Effector memory CD4-positive, alpha-beta T cell (primary cell): ENCODE measurements around the gene DIP2C.

Experiments used
- DNase-seq, 3 donors: peaks; one replicate each; pipeline ENCODE4 v3.0.0-alpha.2; 2020
- H3K27ac ChIP-seq: 2 replicates; pipeline ENCODE4 v1.7.0; 2013; ENCODE audit warnings: mild to moderate bottlenecking, low read length, moderate library complexity; ENCODE audit not compliant: insufficient read depth, poor library complexity, severe bottlenecking
- H3K27me3 ChIP-seq: replicated peaks from 2 replicates; pipeline ENCODE4 v1.7.0; 2013; ENCODE audit warnings: mild to moderate bottlenecking, low read length; ENCODE audit not compliant: insufficient read depth, control insufficient read depth, poor library complexity, severe bottlenecking
- H3K36me3 ChIP-seq: 2 replicates; pipeline ENCODE4 v1.7.0; 2013; ENCODE audit warnings: mild to moderate bottlenecking, low read length, moderate library complexity; ENCODE audit not compliant: control insufficient read depth, insufficient read depth
- H3K4me1 ChIP-seq: 2 replicates; pipeline ENCODE4 v1.7.0; 2013; ENCODE audit warnings: low read length, mild to moderate bottlenecking; ENCODE audit not compliant: control insufficient read depth, insufficient read depth, poor library complexity, severe bottlenecking
- H3K4me3 ChIP-seq: 2 replicates; pipeline ENCODE4 v1.7.0; 2013; ENCODE audit warnings: low read length, low read depth, mild to moderate bottlenecking; ENCODE audit not compliant: insufficient read depth, poor library complexity, severe bottlenecking
- H3K9me3 ChIP-seq: 2 replicates; pipeline ENCODE4 v1.7.0; 2013; ENCODE audit warnings: mild to moderate bottlenecking, low read length, moderate library complexity; ENCODE audit not compliant: control insufficient read depth

Gene DIP2C

DNA sequence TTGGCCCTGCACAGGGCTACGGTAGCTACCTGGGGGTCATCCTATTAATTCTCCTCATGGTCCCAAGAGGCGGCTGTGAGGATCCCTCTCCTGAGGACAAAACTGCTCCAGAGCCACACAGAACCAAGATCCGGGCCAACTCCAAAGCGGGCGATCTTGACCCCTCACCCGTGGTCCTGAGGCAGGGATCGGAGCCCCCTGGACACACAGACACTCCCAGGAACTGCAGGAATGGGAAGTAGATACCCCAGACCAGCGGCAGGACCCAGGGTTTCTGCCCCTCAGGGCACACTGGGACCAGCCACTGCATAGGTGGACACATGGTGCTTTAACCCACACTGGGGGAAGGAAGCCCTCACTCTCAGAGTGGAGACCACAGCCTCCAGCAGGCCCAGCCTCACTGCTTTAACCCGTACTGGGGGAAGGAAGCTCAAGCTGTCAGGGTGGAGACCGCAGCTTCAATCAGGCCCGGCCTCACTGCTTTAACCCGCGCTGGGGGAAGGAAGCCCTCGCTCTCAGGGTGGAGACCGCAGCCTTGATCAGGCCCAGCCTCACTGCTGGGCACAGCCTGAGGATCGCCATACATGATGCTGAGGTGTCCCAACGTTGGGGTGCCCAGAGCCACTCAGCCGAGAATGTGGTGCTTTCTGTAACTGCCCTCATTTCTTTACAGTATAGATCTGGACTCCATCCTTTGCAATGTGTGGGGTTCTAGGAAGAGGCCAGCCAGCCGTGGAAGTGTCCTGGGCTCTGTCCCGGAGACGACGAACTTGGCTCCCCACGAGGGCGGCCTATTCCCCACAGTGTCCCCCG, 60.1 kb downstream of the DIP2C start:
- Histone ChIP-seq H3K36me3 (no peaks in the 10 kb centered on the region), H3K4me1 (no peaks in the 10 kb centered on the region), H3K27me3 (no peaks in the 10 kb centered on the region), H3K27ac (no peak overlapping the region), H3K9me3 (no peaks in the 10 kb centered on the region), H3K4me3 (no peak overlapping the region)
- DNase-seq, result no peak

DNA sequence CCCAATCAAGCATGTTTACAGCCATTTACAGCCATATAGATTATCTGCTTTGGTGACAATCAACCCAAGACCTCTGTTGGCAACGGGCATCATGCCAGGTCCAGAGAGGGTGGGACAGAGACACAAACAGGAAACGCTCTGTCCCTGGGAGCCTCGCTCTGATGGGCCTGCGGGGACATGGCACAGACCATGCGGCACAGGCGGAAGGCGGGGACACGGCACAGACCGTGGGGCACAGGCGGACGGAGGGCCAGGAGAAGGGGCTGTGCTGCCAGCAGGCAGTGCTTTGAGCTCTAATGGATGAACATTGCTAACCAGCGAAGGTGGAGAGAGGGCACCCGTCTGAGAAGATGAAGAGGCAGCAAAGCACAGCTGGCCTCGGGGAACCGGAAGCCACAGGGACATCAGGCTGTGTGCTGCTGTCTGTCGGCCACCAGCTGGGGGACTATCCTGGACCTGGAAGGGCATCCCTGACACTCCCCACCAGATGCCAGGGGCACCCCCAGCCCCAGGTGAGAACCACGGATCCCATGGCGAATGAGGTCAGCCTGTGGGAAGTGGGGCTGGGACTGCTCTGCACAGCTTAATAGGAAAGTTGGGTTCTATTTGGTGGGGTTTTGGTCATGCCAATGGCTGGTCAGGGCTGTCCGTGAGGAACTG, 61.0 kb downstream of the DIP2C start:
- Histone ChIP-seq H3K9me3 (no peaks in the 10 kb centered on the region), H3K27ac (no peak overlapping the region), H3K4me3 (no peak overlapping the region), H3K4me1 (no peaks in the 10 kb centered on the region), H3K27me3 (no peaks in the 10 kb centered on the region), H3K36me3 (no peaks in the 10 kb centered on the region)
- no peak for DNase-seq

DNA sequence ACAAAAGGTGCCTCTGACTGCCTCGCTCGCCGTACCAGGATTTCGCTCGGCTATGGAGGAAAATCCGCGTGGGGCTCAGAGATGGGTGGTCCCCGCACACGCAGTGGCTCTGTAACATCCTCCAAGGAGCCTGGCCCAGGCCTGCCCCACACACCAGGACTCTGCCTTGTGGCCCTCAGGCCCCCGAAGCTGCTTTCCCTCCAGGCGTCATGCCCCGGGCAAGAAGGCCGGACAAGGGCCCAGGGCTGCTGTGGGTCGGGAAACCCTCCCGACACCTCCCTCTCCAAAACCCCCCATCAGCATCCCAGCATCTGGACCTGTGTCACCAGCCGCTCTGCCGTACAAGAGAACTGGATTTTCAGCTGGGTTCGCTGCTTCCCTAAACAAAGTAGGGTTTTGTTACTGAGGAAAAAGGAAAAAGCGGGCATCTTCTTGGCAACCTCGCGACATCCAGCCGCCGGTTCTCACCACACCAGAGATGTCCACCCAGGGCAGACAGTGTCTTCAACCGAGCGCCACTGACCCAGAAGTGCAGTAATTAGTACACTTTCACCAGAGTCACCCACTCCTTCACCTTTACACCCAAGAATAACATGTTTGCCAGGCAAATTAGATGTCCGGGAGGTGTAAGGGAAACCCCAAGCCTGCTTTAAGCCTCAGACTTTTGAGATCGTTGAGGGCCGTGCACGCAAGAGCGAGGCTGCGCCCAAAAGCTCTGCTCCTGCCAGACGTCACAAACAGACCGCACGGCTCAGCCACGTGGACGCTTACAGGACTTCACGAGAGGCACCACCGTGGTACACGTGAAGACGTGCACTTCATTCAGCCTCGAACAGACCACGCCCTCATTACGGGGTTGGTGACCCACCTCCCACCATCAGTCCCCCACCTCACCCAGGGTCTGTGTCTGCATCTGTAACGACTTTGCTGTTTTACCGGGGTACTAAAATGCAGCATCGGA, 62.2 kb downstream of the DIP2C start:
- no peak for DNase-seq
- no peak overlapping the region for H3K4me3 ChIP-seq
- no peaks in the 10 kb centered on the region for H3K9me3 ChIP-seq
- no peak overlapping the region for H3K27ac ChIP-seq
- no peaks in the 10 kb centered on the region for H3K36me3 ChIP-seq
- no peaks in the 10 kb centered on the region for H3K27me3 ChIP-seq
- H3K4me1 ChIP-seq, result no peaks in the 10 kb centered on the region

GRCh38 chr10:625751-626711, 63.4 kb downstream of the DIP2C start:
- DNase-seq, result no peak
- no peaks in the 10 kb centered on the region for H3K27me3 ChIP-seq
- H3K27ac ChIP-seq, result no peak overlapping the region
- H3K4me1 ChIP-seq, result no peaks in the 10 kb centered on the region
- no peak overlapping the region for H3K4me3 ChIP-seq
- H3K36me3 ChIP-seq, result no peaks in the 10 kb centered on the region
- no peaks in the 10 kb centered on the region for H3K9me3 ChIP-seq

- H3K9me3 ChIP-seq, result no peaks in the 10 kb centered on the region
- no peaks in the 10 kb centered on the region for H3K4me1 ChIP-seq
- DNase-seq, result no peak
- no peak overlapping the region for H3K4me3 ChIP-seq
- no peaks in the 10 kb centered on the region for H3K36me3 ChIP-seq
- H3K27ac ChIP-seq, result no peak overlapping the region
- no peaks in the 10 kb centered on the region for H3K27me3 ChIP-seq
Measured at GRCh38 chr10:625333-625696, 64.2 kb downstream of the DIP2C start.

DNA sequence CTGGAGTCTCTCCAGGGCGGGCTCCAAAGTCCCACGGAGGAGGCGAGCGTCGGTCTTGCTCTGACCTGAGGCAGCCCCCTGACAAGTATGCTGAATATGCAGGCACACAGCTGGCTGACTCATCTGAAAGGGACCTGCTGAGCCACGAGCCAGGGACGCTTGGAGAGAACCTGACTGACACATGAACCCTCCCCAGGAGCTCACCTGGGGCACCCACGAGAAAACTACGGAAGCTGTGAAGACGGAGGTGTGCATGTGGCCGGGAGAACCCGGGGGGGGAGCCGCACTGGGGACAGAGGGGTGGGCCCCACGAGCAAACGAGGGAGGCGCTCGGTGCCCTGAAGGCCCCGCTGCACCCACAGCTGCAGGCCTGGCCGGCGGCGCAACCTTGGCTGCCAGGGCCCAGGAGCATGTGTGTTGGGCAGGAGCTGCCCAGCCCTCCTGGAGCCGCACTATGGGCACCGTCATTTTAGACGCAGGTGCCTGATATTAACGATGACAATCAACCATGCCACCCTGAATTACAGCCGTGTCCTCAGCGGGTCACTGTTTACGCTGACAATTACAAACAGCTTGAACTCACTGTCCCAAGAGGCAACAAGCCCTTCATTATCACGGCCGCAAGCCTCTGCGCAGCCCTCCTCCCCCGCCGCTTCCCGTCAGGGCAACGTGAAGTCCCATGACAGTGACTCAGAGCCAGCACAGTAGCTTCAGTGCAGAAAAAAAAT, 64.7 kb downstream of the DIP2C start:
- no peak for DNase-seq
- Histone ChIP-seq H3K4me1 (no peaks in the 10 kb centered on the region), H3K9me3 (no peaks in the 10 kb centered on the region), H3K27ac (no peak overlapping the region), H3K36me3 (no peaks in the 10 kb centered on the region), H3K4me3 (no peak overlapping the region), H3K27me3 (no peaks in the 10 kb centered on the region)

- no peaks in the 10 kb centered on the region for H3K27me3 ChIP-seq
- H3K36me3 ChIP-seq, result no peaks in the 10 kb centered on the region
- DNase-seq, result no peak
- no peak overlapping the region for H3K4me3 ChIP-seq
- no peaks in the 10 kb centered on the region for H3K4me1 ChIP-seq
- no peak overlapping the region for H3K27ac ChIP-seq
- no peaks in the 10 kb centered on the region for H3K9me3 ChIP-seq
Measured at GRCh38 chr10:624312-624604, 65.2 kb downstream of the DIP2C start.

- H3K27ac ChIP-seq, result no peak overlapping the region
Measured at GRCh38 chr10:623477-624311, 65.8 kb downstream of the DIP2C start.

More at GRCh38 chr10:623477-624311, 65.8 kb downstream of the DIP2C start:
- no peaks in the 10 kb centered on the region for H3K27me3 ChIP-seq
- H3K9me3 ChIP-seq, result no peaks in the 10 kb centered on the region
- no peak overlapping the region for H3K4me3 ChIP-seq
- H3K36me3 ChIP-seq, result no peaks in the 10 kb centered on the region
- no peak for DNase-seq
- no peaks in the 10 kb centered on the region for H3K4me1 ChIP-seq
